Measurements from ENCODE around the gene ADAMTS20.

ADAMTS20 gene

DNA sequence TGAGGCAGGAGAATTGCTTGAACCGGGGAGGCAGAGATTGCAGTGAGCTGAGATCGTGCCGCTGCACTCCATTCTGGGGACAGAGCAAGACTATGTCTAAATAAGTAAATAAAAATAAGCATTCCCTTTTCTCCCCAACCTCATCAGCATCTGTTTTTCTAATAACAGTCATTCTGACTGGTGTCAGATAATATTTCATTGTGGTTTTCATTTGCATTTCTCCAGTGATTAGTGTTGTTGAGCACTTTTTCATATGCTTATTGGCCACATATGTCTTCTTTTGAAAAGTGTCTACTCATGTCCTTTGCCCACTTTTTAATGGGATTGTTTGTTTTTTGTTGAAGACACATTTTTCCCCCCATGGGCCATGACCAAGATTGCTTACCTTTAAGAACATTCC lies 243.2 kb downstream of the ADAMTS20 start:
- no peak for DNase-seq (ENCODE audit: low read depth)
- Histone ChIP-seq H3K9me3 (ENCODE audit: control insufficient read depth, low read length) (no peaks in the 10 kb centered on the region), H3K36me3 (ENCODE audit: control insufficient read depth, insufficient read depth, low read length, severe bottlenecking) (no peaks in the 10 kb centered on the region), H3K27me3 (replicated peaks; ENCODE audit: control insufficient read depth, insufficient read depth, low read length) (no peaks in the 10 kb centered on the region), H3K4me1 (ENCODE audit: control insufficient read depth, insufficient read depth, low read length) (peaks cover 19% of the 10 kb centered on the region), H3K9ac (ENCODE audit: low read length) (no peak overlapping the region), H3K4me3 (ENCODE audit: low read length) (no peak overlapping the region)

DNA sequence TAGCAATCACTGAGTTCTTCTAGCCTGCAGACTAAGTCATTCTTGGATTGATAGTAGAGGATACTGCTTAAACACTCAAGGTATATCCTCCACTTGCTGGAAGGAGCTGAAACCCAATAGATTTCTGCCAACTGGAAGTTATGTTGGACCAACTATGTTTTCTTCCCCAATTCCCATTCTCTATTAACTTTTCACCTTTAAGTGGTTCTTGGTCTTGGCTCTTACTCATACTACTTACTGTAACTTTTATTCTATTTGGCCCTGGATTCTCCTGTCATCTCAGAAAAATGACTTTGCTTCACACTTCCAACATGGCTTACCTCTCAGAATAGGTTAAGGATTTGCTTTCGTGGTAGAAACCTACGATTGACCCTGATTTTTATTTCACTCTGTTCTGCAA lies 244.9 kb downstream of the ADAMTS20 start:
- H3K9ac ChIP-seq (ENCODE audit: low read length): no peak overlapping the region
- H3K9me3 ChIP-seq (ENCODE audit: control insufficient read depth, low read length): no peaks in the 10 kb centered on the region
- no peaks in the 10 kb centered on the region for H3K36me3 ChIP-seq (ENCODE audit: control insufficient read depth, insufficient read depth, low read length, severe bottlenecking)
- H3K27me3 ChIP-seq (replicated peaks; ENCODE audit: control insufficient read depth, insufficient read depth, low read length): no peaks in the 10 kb centered on the region
- peaks cover 19% of the 10 kb centered on the region for H3K4me1 ChIP-seq (ENCODE audit: control insufficient read depth, insufficient read depth, low read length)
- DNase-seq (ENCODE audit: low read depth): no peak
- no peak overlapping the region for H3K4me3 ChIP-seq (ENCODE audit: low read length)

DNA sequence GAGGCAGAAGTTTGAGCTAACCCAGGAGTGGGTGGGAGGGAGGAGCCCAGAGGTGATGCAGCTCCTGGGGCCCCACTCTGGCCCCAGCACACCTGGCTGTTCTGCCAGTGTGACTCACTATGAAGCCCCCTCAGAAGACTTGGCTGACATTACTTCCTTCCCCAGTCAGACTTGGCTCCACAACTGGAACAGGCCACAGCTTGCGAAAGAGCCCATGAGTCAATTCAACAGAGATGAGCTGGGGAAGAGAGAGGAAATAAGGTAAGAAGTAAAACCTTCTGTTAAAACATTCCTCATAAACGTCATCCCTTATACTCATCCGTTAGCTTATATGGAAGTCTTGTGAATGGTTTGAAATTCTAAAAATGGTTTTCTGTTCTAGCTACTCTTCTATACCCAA lies 245.9 kb downstream of the ADAMTS20 start:
- Histone ChIP-seq H3K9ac (ENCODE audit: low read length) (no peak overlapping the region), H3K4me1 (ENCODE audit: control insufficient read depth, insufficient read depth, low read length) (peaks cover 19% of the 10 kb centered on the region), H3K4me3 (ENCODE audit: low read length) (no peak overlapping the region), H3K27me3 (replicated peaks; ENCODE audit: control insufficient read depth, insufficient read depth, low read length) (no peaks in the 10 kb centered on the region), H3K9me3 (ENCODE audit: control insufficient read depth, low read length) (no peaks in the 10 kb centered on the region), H3K36me3 (ENCODE audit: control insufficient read depth, insufficient read depth, low read length, severe bottlenecking) (no peaks in the 10 kb centered on the region)
- DNase-seq (ENCODE audit: low read depth): peak; percentile 85

DNA sequence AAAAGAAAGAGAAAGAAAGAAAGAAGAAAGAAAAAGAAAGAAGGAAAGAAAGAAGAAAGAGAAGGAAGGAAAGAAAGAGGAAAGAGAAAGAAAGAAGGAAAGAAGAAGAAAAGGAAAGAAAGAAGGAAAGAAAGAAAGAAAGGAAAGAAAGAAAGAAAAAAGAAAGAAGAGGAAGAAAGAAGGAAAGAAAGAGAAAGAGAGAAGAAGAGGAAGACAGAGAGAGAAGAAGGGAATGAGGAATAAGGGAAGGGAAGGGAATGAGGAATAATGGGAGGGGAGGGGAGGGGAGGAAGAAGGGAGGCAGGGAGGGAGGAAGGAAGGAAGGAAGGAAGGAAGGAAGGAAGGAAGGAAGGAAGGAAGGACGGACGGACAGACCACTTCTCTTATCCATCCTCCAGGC lies 246.9 kb downstream of the ADAMTS20 start:
- no peak for DNase-seq (ENCODE audit: low read depth)
- H3K36me3 ChIP-seq (ENCODE audit: control insufficient read depth, insufficient read depth, low read length, severe bottlenecking): no peaks in the 10 kb centered on the region

More for the DNA sequence above, 246.9 kb downstream of the ADAMTS20 start:
- Histone ChIP-seq H3K9me3 (ENCODE audit: control insufficient read depth, low read length) (no peaks in the 10 kb centered on the region), H3K27me3 (replicated peaks; ENCODE audit: control insufficient read depth, insufficient read depth, low read length) (no peaks in the 10 kb centered on the region), H3K4me3 (ENCODE audit: low read length) (no peak overlapping the region), H3K4me1 (ENCODE audit: control insufficient read depth, insufficient read depth, low read length) (peaks cover 19% of the 10 kb centered on the region), H3K9ac (ENCODE audit: low read length) (no peak overlapping the region)

Data from adipocyte (in vitro differentiated cells).